MM.1S (cell line): ENCODE results near the gene OR10H3.

Source experiments
- DNase-seq: peaks from one replicate; pipeline ENCODE4 v3.0.0-alpha.2; 2015
- H2AFZ ChIP-seq: fragments of 300-600 bp; sonication (generic); 2 replicates; pipeline ENCODE4 v1.6.0; 2016; ENCODE audit warnings: antibody characterized with exemption, low read length
- H3F3A ChIP-seq: fragments of 300-600 bp; sonication (generic); 2 replicates; pipeline ENCODE4 v1.6.1; 2016; ENCODE audit warnings: mild to moderate bottlenecking, antibody characterized with exemption, low read length, moderate library complexity, mixed read lengths; ENCODE audit not compliant: insufficient read depth
- H3K27ac ChIP-seq: fragments of 300-600 bp; sonication (generic); 2 replicates; pipeline ENCODE4 v1.5.1; 2016; ENCODE audit warnings: mild to moderate bottlenecking, low read length
- H3K27me3 ChIP-seq: fragments of 300-600 bp; sonication (generic); replicated peaks from 2 replicates; pipeline ENCODE4 v1.6.0; 2016; ENCODE audit warnings: low read length; ENCODE audit not compliant: insufficient read depth
- H3K36me3 ChIP-seq: fragments of 300-600 bp; sonication (generic); replicated peaks from 2 replicates; pipeline ENCODE4 v1.6.1; 2016; ENCODE audit warnings: mild to moderate bottlenecking, low read length, mixed read lengths; ENCODE audit not compliant: insufficient read depth
- H3K4me1 ChIP-seq: fragments of 300-600 bp; sonication (generic); 2 replicates; pipeline ENCODE4 v1.6.1; 2016; ENCODE audit warnings: low read length, mixed read lengths
- H3K4me2 ChIP-seq: fragments of 300-600 bp; sonication (generic); 2 replicates; pipeline ENCODE4 v1.6.0; 2016; ENCODE audit warnings: low read depth, low read length
- H3K4me3 ChIP-seq: fragments of 300-600 bp; sonication (generic); 2 replicates; pipeline ENCODE4 v1.5.1; 2016; ENCODE audit warnings: low read length, mixed read lengths
- H3K79me2 ChIP-seq: fragments of 300-600 bp; sonication (generic); 2 replicates; pipeline ENCODE4 v1.6.1; 2016; ENCODE audit warnings: mixed run types, low read length, mixed read lengths
- H3K9ac ChIP-seq: fragments of 300-600 bp; sonication (generic); 2 replicates; pipeline ENCODE4 v1.6.1; 2016; ENCODE audit warnings: low read length, mixed read lengths
- H3K9me2 ChIP-seq: fragments of 300-600 bp; sonication (generic); replicated peaks from 2 replicates; pipeline ENCODE4 v1.6.1; 2016; ENCODE audit warnings: mild to moderate bottlenecking, low read length, mixed read lengths; ENCODE audit not compliant: insufficient read depth
- H3K9me3 ChIP-seq: fragments of 300-600 bp; sonication (generic); replicated peaks from 2 replicates; pipeline ENCODE4 v1.6.1; 2016; ENCODE audit warnings: mild to moderate bottlenecking, low read length, mixed read lengths; ENCODE audit not compliant: insufficient read depth
- H4K20me1 ChIP-seq: fragments of 300-600 bp; sonication (generic); 2 replicates; pipeline ENCODE4 v1.6.1; 2016; ENCODE audit warnings: mild to moderate bottlenecking, low read length, moderate library complexity, mixed read lengths; ENCODE audit not compliant: insufficient read depth
- EZH2 ChIP-seq: fragments of 300-600 bp; sonication (generic); optimal IDR thresholded peaks from 2 replicates; pipeline ENCODE3; 2017; ENCODE audit warnings: low read depth, mild to moderate bottlenecking, antibody characterized with exemption, low read length, mixed read lengths
- EZH2phosphoT487 ChIP-seq: fragments of 300-600 bp; sonication (generic); IDR thresholded peaks from 2 replicates; pipeline ENCODE4 v1.6.1; 2018; ENCODE audit warnings: antibody characterized with exemption, low read length
- TF ChIP-seq, protein P1 (sequence below): fragments of 300-600 bp; sonication (generic); IDR thresholded peaks from 2 replicates; pipeline ENCODE4 v1.5.1; 2016; ENCODE audit warnings: antibody characterized with exemption, low read length, mixed read lengths

The OR10H3 gene

DNA sequence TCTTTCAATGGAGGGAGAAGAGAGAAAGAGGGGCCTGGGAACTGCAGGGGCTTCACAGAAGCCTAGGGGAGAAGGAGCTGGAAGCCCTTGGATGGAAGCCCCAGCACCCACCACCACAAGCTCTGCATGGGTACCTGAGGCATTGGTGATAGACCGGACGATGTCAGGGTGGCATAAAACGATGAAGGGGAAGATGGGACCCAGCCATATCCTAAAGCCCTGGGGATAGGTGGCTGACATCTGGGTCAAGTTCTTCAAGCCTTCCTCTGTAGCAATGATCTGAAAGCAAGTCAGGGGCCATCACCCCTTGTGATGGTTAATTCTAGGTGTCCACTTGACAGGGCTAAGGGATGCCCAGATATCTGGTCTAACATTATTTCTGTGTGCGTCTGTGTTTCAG lies 38.5 kb downstream of the OR10H3 start:
- Histone ChIP-seq H3K9me2 (no peaks in the 10 kb centered on the region), H3K9me3 (no peaks in the 10 kb centered on the region)

GRCh38 chr19:15776991-15777970 lies 39.5 kb downstream of the OR10H3 start:
- no peak overlapping the region for H3K27ac ChIP-seq
- no peak overlapping the region for H3K9ac ChIP-seq
- no peak overlapping the region for H3K4me2 ChIP-seq
- no peaks in the 10 kb centered on the region for H4K20me1 ChIP-seq
- no peaks in the 10 kb centered on the region for H3K36me3 ChIP-seq
- H3K9me2 ChIP-seq, result no peaks in the 10 kb centered on the region
- no peak overlapping the region for H3K4me3 ChIP-seq
- H3K9me3 ChIP-seq, result no peaks in the 10 kb centered on the region
- H3K27me3 ChIP-seq, result peaks cover 19% of the 10 kb centered on the region
- no peaks in the 10 kb centered on the region for H3F3A ChIP-seq
- H2AFZ ChIP-seq, result no peak overlapping the region
- TF ChIP-seq EZH2phosphoT487 (no peak), EZH2 (no peak)
- TF ChIP-seq, protein P1, sequence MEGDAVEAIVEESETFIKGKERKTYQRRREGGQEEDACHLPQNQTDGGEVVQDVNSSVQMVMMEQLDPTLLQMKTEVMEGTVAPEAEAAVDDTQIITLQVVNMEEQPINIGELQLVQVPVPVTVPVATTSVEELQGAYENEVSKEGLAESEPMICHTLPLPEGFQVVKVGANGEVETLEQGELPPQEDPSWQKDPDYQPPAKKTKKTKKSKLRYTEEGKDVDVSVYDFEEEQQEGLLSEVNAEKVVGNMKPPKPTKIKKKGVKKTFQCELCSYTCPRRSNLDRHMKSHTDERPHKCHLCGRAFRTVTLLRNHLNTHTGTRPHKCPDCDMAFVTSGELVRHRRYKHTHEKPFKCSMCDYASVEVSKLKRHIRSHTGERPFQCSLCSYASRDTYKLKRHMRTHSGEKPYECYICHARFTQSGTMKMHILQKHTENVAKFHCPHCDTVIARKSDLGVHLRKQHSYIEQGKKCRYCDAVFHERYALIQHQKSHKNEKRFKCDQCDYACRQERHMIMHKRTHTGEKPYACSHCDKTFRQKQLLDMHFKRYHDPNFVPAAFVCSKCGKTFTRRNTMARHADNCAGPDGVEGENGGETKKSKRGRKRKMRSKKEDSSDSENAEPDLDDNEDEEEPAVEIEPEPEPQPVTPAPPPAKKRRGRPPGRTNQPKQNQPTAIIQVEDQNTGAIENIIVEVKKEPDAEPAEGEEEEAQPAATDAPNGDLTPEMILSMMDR, result no peak
- no peak for DNase-seq
- H3K4me1 ChIP-seq, result no peaks in the 10 kb centered on the region
- no peaks in the 10 kb centered on the region for H3K79me2 ChIP-seq

More for the DNA sequence above, 38.5 kb downstream of the OR10H3 start:
- no peak overlapping the region for H3K9ac ChIP-seq
- no peaks in the 10 kb centered on the region for H4K20me1 ChIP-seq
- no peaks in the 10 kb centered on the region for H3K36me3 ChIP-seq
- H3K4me2 ChIP-seq, result no peak overlapping the region
- H3K4me1 ChIP-seq, result no peaks in the 10 kb centered on the region
- H2AFZ ChIP-seq, result no peak overlapping the region
- no peak overlapping the region for H3K27ac ChIP-seq
- no peak overlapping the region for H3K4me3 ChIP-seq
- no peaks in the 10 kb centered on the region for H3F3A ChIP-seq
- TF ChIP-seq EZH2, result no peak
- TF ChIP-seq, protein P1, result no peak
- TF ChIP-seq EZH2phosphoT487, result no peak
- peaks cover 25% of the 10 kb centered on the region for H3K27me3 ChIP-seq
- no peak for DNase-seq
- H3K79me2 ChIP-seq, result no peaks in the 10 kb centered on the region

GRCh38 chr19:15779756-15780476 lies 42.1 kb downstream of the OR10H3 start:
- no peak overlapping the region for H3K9ac ChIP-seq

More at GRCh38 chr19:15779756-15780476, 42.1 kb downstream of the OR10H3 start:
- H3F3A ChIP-seq, result no peaks in the 10 kb centered on the region
- peaks cover 22% of the 10 kb centered on the region for H3K27me3 ChIP-seq
- TF ChIP-seq EZH2 (no peak), EZH2phosphoT487 (no peak)
- TF ChIP-seq, protein P1, result no peak
- DNase-seq, result no peak
- no peaks in the 10 kb centered on the region for H3K79me2 ChIP-seq
- H3K27ac ChIP-seq, result no peak overlapping the region
- H3K9me3 ChIP-seq, result no peaks in the 10 kb centered on the region
- H3K4me1 ChIP-seq, result no peaks in the 10 kb centered on the region
- H3K4me3 ChIP-seq, result no peak overlapping the region
- no peaks in the 10 kb centered on the region for H4K20me1 ChIP-seq
- H2AFZ ChIP-seq, result no peak overlapping the region
- no peaks in the 10 kb centered on the region for H3K36me3 ChIP-seq
- H3K9me2 ChIP-seq, result no peaks in the 10 kb centered on the region
- H3K4me2 ChIP-seq, result no peak overlapping the region
